Measurements from ENCODE around the gene SEMA5A.

SEMA5A gene

DNA sequence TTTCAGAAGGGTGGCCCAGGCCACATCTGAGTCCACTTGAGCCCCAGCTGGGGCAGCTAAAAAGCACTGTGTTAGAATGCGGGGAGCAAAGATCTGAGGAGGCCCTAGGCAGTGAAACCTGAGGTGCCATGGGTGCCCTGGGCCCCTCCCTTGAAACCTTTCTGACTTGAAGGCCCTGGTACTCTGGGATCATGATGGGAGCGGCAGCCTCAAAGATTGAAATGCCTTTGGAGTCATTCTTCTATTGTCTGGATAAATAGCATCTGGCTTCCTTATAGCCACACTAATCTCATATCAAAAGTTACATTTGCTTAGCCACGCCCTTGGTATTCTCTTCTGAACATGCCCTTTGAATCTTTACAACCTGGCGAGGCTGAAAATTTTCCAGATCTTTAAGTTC is 7.7 kb upstream of the SEMA5A start:
- no peak for DNase-seq
- no peaks in the 10 kb centered on the region for H3K9me3 ChIP-seq (replicated peaks; ENCODE audit: insufficient read depth, low read length)
- H3K4me3 ChIP-seq (ENCODE audit: low read length), result no peak overlapping the region
- TF ChIP-seq, protein P1, sequence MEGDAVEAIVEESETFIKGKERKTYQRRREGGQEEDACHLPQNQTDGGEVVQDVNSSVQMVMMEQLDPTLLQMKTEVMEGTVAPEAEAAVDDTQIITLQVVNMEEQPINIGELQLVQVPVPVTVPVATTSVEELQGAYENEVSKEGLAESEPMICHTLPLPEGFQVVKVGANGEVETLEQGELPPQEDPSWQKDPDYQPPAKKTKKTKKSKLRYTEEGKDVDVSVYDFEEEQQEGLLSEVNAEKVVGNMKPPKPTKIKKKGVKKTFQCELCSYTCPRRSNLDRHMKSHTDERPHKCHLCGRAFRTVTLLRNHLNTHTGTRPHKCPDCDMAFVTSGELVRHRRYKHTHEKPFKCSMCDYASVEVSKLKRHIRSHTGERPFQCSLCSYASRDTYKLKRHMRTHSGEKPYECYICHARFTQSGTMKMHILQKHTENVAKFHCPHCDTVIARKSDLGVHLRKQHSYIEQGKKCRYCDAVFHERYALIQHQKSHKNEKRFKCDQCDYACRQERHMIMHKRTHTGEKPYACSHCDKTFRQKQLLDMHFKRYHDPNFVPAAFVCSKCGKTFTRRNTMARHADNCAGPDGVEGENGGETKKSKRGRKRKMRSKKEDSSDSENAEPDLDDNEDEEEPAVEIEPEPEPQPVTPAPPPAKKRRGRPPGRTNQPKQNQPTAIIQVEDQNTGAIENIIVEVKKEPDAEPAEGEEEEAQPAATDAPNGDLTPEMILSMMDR (IDR thresholded peaks at IDR 0.05; ENCODE audit: low read length), result no peak
- TF ChIP-seq EZH2phosphoT487 (IDR thresholded peaks at IDR 0.05; ENCODE audit: low read length), result no peak
- no peak for TF ChIP-seq EZH2 (optimal IDR thresholded peaks at IDR 0.05; ENCODE audit: low read depth, low read length)
- H2AFZ ChIP-seq (ENCODE audit: low read length), result no peak overlapping the region
- no peak overlapping the region for H3K9ac ChIP-seq (ENCODE audit: low read length)
- no peaks in the 10 kb centered on the region for H4K20me1 ChIP-seq (ENCODE audit: insufficient read depth, low read length)
- no peak overlapping the region for H3K4me2 ChIP-seq (ENCODE audit: low read depth, low read length)
- no peaks in the 10 kb centered on the region for H3K27me3 ChIP-seq (replicated peaks; ENCODE audit: insufficient read depth, low read length)
- no peaks in the 10 kb centered on the region for H3K36me3 ChIP-seq (replicated peaks; ENCODE audit: insufficient read depth, low read length)
- H3K9me2 ChIP-seq (replicated peaks; ENCODE audit: insufficient read depth, low read length), result no peaks in the 10 kb centered on the region
- no peak overlapping the region for H3K27ac ChIP-seq (ENCODE audit: low read length)
- H3F3A ChIP-seq (ENCODE audit: insufficient read depth, low read length), result no peaks in the 10 kb centered on the region
- H3K79me2 ChIP-seq (ENCODE audit: low read length), result no peaks in the 10 kb centered on the region
- H3K4me1 ChIP-seq (ENCODE audit: low read length), result 0 out of 2 replicates have a peak, but pooled peaks cover 4% of the 10 kb centered on the region

DNA sequence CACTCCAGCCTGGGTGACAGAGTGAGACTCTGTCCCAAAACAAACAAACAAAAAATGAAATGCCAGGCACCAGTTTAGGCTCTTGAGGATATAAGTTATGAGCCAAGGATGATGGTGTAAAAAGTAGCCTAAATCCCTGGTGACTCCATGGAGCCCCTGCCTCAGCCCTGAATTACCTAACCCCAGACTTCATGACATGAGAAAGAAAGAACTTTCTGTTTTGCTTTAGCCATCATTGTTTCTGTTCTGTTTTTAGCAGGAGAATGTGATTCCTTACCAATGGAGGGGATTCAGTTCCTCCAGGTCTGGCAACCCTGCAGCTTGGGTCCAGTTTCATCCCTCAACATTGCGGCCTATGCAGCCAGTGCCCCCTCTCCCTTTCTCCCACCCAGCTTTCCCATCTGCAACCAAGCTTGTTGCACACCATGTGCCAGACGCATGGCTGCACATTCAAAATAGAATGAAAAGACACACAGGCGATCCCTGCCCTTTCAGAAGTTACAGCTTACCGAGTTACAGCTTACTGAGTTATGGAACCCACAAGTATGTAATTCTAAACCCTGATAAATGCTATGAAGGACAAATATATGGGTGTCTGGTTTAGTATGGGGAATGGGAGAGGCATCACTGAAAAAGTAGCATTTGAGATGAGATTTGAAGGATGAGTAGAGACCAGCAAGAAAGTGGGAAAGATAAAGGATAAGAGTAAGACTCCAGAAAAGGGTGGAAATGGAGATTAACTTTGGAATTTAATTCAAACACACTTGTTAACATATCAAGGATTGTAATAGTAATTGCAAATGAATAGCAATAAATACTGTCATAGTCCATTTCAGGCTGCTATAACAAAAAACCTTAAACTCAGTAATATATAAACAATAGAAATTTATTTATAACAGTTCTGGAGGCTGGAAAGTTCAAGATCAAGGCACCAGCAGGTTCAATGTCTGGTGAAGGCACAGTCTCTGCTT is 6.0 kb upstream of the SEMA5A start:
- Histone ChIP-seq H3K4me2 (ENCODE audit: low read depth, low read length) (no peak overlapping the region), H4K20me1 (ENCODE audit: insufficient read depth, low read length) (no peaks in the 10 kb centered on the region), H3F3A (ENCODE audit: insufficient read depth, low read length) (no peaks in the 10 kb centered on the region), H3K27ac (ENCODE audit: low read length) (no peak overlapping the region), H3K27me3 (replicated peaks; ENCODE audit: insufficient read depth, low read length) (no peaks in the 10 kb centered on the region), H3K9me2 (replicated peaks; ENCODE audit: insufficient read depth, low read length) (no peaks in the 10 kb centered on the region), H3K9ac (ENCODE audit: low read length) (no peak overlapping the region), H3K36me3 (replicated peaks; ENCODE audit: insufficient read depth, low read length) (no peaks in the 10 kb centered on the region), H3K79me2 (ENCODE audit: low read length) (no peaks in the 10 kb centered on the region), H3K9me3 (replicated peaks; ENCODE audit: insufficient read depth, low read length) (no peaks in the 10 kb centered on the region), H3K4me1 (ENCODE audit: low read length) (0 out of 2 replicates have a peak, but pooled peaks cover 4% of the 10 kb centered on the region), H3K4me3 (ENCODE audit: low read length) (no peak overlapping the region), H2AFZ (ENCODE audit: low read length) (no peak overlapping the region)
- TF ChIP-seq EZH2 (optimal IDR thresholded peaks at IDR 0.05; ENCODE audit: low read depth, low read length) (no peak), EZH2phosphoT487 (IDR thresholded peaks at IDR 0.05; ENCODE audit: low read length) (no peak)
- TF ChIP-seq, protein P1 (IDR thresholded peaks at IDR 0.05; ENCODE audit: low read length), result no peak
- DNase-seq, result no peak

- Histone ChIP-seq H3K9me3 (replicated peaks; ENCODE audit: insufficient read depth, low read length) (no peaks in the 10 kb centered on the region), H3K4me2 (ENCODE audit: low read depth, low read length) (no peak overlapping the region), H3K79me2 (ENCODE audit: low read length) (0 out of 2 replicates have a peak, but pooled peaks cover 4% of the 10 kb centered on the region), H4K20me1 (ENCODE audit: insufficient read depth, low read length) (no peaks in the 10 kb centered on the region), H3K4me3 (ENCODE audit: low read length) (no peak overlapping the region), H3K36me3 (replicated peaks; ENCODE audit: insufficient read depth, low read length) (no peaks in the 10 kb centered on the region), H3K9me2 (replicated peaks; ENCODE audit: insufficient read depth, low read length) (no peaks in the 10 kb centered on the region), H3K27me3 (replicated peaks; ENCODE audit: insufficient read depth, low read length) (no peaks in the 10 kb centered on the region), H3K9ac (ENCODE audit: low read length) (no peak overlapping the region), H2AFZ (ENCODE audit: low read length) (no peak overlapping the region), H3K27ac (ENCODE audit: low read length) (no peak overlapping the region), H3F3A (ENCODE audit: insufficient read depth, low read length) (no peaks in the 10 kb centered on the region), H3K4me1 (ENCODE audit: low read length) (0 out of 2 replicates have a peak, but pooled peaks cover 4% of the 10 kb centered on the region)
- DNase-seq, result no peak
- TF ChIP-seq EZH2phosphoT487 (IDR thresholded peaks at IDR 0.05; ENCODE audit: low read length) (no peak), EZH2 (optimal IDR thresholded peaks at IDR 0.05; ENCODE audit: low read depth, low read length) (no peak)
- TF ChIP-seq, protein P1 (IDR thresholded peaks at IDR 0.05; ENCODE audit: low read length), result no peak
Measured at GRCh38 chr5:9549941-9550340, 4.1 kb upstream of the SEMA5A start.

Measured in MM.1S (cell line).